Measurements from ENCODE around the gene ANKDD1B. TPM values are rescaled to one million over a fixed set of nuclear protein-coding genes. Genes with fewer than 3 reads are reported as not detected.

ANKDD1B gene
- total RNA-seq, 1 donor from 2014 or later: not detected

DNA sequence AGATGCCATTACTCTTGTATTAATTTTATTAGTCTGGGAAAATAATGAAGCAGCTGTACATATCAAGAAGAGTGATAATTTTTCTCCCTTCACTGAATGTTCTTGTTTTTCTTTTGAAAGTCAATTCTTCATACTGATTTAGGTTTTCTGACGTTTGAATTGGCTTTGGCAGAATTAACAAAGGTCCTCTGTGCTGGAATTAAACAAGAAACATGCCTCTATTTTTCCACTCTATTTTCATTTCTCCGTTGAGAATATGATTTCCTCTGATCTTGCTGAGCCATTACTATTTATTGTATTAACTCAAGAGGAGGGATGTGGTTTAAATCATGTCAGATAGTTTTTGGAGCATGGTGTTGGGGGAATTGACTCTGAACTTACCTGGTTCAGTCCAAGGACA, 42.3 kb downstream of the ANKDD1B start:
- DNase-seq (ENCODE audit: low spot score in 2 of 2): no peak
- intact Hi-C loops (cut with DNase I): no loop called here
- TF ChIP-seq, protein P1, sequence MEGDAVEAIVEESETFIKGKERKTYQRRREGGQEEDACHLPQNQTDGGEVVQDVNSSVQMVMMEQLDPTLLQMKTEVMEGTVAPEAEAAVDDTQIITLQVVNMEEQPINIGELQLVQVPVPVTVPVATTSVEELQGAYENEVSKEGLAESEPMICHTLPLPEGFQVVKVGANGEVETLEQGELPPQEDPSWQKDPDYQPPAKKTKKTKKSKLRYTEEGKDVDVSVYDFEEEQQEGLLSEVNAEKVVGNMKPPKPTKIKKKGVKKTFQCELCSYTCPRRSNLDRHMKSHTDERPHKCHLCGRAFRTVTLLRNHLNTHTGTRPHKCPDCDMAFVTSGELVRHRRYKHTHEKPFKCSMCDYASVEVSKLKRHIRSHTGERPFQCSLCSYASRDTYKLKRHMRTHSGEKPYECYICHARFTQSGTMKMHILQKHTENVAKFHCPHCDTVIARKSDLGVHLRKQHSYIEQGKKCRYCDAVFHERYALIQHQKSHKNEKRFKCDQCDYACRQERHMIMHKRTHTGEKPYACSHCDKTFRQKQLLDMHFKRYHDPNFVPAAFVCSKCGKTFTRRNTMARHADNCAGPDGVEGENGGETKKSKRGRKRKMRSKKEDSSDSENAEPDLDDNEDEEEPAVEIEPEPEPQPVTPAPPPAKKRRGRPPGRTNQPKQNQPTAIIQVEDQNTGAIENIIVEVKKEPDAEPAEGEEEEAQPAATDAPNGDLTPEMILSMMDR (IDR thresholded peaks at IDR 0.05): no peak
- Histone ChIP-seq H3K27ac (no peak overlapping the region), H3K36me3 (no peaks in the 10 kb centered on the region), H3K4me3 (peak overlapping the region in 1 of 2 donors; percentile 5), H3K9me3 (no peaks in the 10 kb centered on the region), H3K4me1 (no peaks in the 10 kb centered on the region), H3K27me3 (no peaks in the 10 kb centered on the region)

DNA sequence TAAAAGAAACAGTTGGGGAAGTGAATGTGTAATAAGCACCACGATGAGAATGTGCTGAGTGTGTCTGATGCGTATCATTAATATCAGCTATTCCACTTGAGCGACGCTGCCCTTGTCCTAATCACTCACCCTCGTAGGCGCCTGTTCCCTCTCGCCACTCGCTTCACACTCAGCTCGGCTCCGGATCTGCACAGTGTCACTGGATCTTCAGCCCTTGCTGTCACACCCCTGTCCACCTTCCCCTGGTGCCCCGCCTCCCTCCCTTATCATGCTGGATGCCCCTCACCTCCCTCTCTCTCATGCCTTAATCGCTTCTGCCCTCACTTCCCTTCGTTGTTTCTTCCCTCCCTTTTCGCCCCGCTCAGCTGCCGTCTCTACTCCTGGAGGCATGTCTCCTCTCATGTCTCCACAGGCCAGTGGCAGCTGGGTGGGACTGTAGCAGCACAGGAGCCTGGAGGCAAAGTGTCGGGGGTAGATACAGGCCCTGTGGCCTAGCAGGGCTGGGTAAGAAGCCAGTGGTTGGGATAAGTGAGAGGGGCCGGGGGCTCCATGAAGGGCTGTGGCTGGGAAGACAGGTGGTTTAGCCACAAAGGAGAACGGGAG, 43.5 kb downstream of the ANKDD1B start:
- Histone ChIP-seq H3K36me3 (no peaks in the 10 kb centered on the region), H3K4me3 (no peak overlapping the region), H3K27ac (no peak overlapping the region), H3K4me1 (no peaks in the 10 kb centered on the region), H3K9me3 (no peaks in the 10 kb centered on the region), H3K27me3 (no peaks in the 10 kb centered on the region)
- TF ChIP-seq, protein P1 (IDR thresholded peaks at IDR 0.05): no peak
- intact Hi-C loops (cut with DNase I): no loop called here
- no peak for DNase-seq (ENCODE audit: low spot score in 2 of 2)

DNA sequence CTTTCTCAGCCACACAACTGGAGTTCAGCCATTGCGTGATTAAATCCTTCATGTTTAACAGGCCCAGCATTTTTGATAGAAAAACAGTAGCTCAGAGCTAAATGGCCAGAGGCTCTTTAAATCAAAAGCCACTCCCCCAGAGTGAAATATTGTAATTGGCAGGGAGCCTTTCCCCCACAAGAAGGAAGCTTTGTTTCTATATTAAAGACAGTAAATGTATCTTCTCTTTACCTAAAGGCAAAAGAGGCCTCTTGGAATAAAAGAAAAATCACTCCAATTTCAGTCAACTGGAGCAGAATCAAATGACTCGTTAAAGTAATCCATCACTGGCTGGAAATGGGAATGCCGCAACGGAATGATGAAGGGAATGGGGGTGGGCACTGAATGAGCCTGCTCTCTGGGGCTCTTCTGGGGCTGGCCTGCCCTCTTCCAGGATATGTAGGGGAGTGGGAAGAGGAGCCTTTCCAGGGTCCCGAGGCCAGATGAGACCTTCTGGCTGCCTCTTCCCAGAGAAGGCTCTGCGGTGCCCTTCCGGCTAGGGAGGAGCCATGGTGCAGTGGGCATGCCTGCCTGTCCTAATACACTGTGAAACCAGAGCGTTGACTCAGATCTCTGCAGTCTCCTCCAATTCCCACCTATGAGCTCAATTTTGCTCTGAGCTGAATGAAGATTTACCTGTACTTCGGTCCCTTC, 45.2 kb downstream of the ANKDD1B start:
- H3K27me3 ChIP-seq: no peaks in the 10 kb centered on the region
- peak overlapping the region; percentile 63 to 74 for H3K4me3 ChIP-seq
- DNase-seq (ENCODE audit: low spot score in 2 of 2): peak in 1 of 2 donors; percentile 66
- peak overlapping the region; percentile 75 for H3K27ac ChIP-seq
- H3K9me3 ChIP-seq: no peaks in the 10 kb centered on the region
- H3K4me1 ChIP-seq: no peaks in the 10 kb centered on the region
- intact Hi-C loops (cut with DNase I): no loop called here
- TF ChIP-seq, protein P1 (IDR thresholded peaks at IDR 0.05): no peak
- H3K36me3 ChIP-seq: no peaks in the 10 kb centered on the region

DNA sequence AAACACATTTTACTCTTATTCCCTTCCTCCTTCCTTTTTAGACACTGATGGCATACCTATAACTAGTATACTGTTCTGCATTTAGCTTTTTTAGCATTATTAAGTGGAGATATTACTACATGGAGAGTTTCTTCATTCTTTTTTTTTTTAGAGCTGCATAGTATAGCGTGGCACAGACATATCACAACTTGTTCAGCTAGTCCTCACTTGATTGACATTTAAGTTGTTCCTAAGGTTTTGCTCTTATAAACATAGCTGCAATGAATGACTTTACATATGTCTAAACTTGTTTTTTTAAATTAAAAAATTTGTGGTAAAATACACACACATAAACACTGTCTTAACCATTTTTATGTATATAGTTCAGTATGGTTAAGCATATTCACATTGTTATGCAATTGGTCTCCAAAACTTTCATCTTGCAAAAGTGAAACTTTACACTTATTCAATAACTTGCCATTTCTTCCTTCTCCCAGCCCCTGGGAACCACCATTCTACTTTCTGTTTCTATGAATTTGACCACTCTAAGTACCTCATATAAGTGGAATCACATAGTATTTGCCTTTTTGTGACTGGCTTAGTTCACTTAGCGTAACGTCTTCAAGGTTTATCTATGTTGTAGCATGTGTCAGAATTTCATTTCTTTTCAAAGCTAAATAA, 48.7 kb downstream of the ANKDD1B start:
- no peak overlapping the region for H3K4me3 ChIP-seq
- H3K27ac ChIP-seq: no peak overlapping the region
- no peaks in the 10 kb centered on the region for H3K4me1 ChIP-seq
- no peaks in the 10 kb centered on the region for H3K36me3 ChIP-seq
- DNase-seq (ENCODE audit: low spot score in 2 of 2): no peak
- no peaks in the 10 kb centered on the region for H3K9me3 ChIP-seq
- intact Hi-C loops (cut with DNase I): no loop called here
- no peaks in the 10 kb centered on the region for H3K27me3 ChIP-seq
- TF ChIP-seq, protein P1 (IDR thresholded peaks at IDR 0.05): no peak

DNA sequence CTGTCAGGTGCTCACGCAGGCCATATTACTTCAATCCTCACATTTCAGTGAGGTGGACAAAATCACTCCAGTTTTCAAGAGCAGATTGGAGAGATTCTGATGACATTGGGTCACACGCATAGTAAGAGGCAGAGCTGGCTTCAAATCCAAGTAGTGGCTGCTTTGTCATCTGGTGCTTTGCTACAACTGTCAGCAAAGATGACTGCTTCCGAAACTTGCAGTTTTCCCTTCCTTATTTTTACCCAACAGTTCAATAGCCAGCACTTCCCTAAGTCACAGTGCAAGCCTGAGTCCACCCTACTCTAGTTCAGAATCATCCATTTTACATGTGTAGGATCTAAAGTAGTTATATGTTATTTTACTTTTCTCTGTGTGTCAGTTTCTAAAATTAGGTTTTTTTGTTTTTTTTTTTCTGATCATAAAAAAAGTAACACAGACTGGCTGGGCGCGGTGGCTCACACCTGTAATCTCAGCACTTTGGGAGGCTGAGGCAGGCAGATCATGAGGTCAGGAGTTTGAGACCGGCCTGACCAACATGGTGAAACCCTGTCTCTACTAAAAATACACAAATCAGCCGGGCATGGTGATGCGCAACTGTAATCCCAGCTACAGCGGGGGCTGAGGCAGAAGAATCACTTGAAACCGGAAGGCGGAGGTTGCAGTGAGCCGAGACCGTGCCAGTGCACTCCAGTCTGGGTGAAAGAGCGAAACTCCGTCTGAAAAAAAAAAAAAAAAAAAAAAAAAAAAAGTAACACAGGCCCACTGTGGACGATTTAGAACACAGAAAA, 49.6 kb downstream of the ANKDD1B start:
- Histone ChIP-seq H3K36me3 (no peaks in the 10 kb centered on the region), H3K4me1 (no peaks in the 10 kb centered on the region), H3K27me3 (no peaks in the 10 kb centered on the region), H3K9me3 (no peaks in the 10 kb centered on the region), H3K27ac (no peak overlapping the region), H3K4me3 (no peak overlapping the region)
- no peak for DNase-seq (ENCODE audit: low spot score in 2 of 2)
- intact Hi-C loops (cut with DNase I): no loop called here
- TF ChIP-seq, protein P1 (IDR thresholded peaks at IDR 0.05): no peak
